ENCODE results near the gene VGLL4.
A peak's percentile ranks its signal among the peaks of the same experiment; 100 is the strongest.

VGLL4 gene

GRCh38 chr3:11651900-11652299 is 8.2 kb upstream of the VGLL4 start:
- DNase-seq = no peak

GRCh38 chr3:11651477-11651876 is 7.8 kb upstream of the VGLL4 start:
- DNase-seq = no peak

DNA sequence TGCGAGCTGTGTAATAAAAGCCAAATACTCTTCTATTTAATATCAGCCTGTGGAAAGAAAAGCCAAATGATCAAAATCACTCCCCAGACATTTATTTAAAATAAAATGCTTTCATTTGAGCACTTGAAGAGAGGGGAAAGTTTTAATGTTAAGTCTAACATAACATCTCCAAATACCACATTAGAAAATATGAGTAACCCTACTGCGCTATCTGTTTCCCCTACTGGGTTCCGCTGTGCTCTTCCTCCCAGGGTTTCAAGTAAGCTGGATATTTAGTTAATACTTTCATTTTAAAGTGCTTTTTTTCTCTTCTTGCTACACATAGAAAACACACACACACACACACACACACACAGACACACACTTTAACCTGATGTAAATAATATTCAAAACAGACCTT is 6.7 kb upstream of the VGLL4 start:
- DNase-seq = no peak

DNA sequence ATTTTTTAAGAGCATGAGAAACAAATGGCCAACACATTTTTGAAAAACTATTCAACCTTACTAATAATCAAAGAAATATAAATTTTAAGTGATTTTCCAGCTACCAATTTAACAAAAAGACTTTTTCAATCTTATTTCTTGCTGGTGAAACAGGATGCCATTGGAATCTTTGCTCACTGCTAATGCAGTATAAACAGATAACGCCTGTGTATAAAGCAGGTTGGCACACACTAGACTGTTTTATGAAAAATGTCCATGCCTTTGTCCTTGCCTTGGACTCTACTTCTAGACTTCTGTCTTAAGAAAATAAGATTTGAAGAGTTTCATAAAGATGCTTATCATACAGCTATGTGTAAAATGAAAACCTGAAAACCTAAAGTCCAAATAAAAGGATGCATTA is 5.0 kb upstream of the VGLL4 start:
- DNase-seq = no peak

DNA sequence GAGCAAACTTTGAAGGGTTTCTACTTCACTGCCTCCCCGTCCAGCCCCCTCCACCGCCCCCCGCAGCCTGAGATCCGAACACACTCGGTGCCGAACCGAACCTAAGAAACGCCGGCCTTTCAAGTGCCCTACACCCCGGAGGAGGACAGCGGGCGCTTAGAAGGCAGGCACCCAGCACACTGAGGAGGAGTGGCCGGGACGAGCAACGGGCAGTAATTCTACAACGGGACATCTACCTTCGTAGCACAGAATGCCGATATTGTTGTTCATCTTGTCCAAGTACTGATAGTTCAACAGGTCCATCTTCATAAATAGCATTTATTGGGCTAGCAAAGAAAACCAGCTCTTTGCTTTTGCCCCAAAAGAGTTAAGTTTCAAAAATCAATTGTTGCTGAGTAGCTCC is 513 bp downstream of the VGLL4 start:
- no peak for DNase-seq

DNA sequence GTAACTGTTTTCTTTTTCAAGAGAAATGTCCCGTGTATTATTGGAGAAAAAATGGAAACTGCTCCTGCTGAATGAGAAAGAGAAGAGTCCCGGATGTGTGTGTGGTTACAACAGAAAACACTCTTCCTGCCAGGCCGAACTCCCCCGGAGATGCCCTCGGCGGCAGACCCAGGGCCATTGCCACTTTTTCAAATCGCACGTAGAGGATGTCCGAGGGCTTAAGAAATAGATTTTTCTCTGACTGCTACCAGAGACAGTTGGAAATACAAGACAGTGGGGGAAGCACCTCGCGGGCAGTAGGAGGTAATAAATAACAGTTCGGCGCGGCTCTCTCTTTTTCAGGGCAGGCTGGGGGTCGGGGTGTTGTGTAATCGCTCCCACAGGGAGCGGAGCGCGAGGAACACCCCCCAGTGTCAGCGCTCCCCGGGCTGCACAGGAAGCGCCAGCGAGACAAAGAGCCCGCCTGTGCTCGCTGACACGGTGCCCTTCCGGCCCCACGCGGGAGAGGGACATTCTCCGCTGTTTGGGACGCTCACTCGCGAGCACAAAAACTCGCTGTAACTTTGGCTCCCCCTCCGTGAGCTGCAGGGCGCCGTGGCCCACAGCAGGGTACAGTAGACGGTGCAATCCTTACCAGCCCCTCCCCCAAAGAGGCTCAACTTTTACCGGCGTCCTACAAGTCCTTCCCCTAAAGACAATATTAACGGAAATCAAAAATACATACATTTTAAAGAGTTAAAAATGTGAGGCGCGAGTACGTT is 1.1 kb downstream of the VGLL4 start:
- DNase-seq = peak; percentile 64

DNA sequence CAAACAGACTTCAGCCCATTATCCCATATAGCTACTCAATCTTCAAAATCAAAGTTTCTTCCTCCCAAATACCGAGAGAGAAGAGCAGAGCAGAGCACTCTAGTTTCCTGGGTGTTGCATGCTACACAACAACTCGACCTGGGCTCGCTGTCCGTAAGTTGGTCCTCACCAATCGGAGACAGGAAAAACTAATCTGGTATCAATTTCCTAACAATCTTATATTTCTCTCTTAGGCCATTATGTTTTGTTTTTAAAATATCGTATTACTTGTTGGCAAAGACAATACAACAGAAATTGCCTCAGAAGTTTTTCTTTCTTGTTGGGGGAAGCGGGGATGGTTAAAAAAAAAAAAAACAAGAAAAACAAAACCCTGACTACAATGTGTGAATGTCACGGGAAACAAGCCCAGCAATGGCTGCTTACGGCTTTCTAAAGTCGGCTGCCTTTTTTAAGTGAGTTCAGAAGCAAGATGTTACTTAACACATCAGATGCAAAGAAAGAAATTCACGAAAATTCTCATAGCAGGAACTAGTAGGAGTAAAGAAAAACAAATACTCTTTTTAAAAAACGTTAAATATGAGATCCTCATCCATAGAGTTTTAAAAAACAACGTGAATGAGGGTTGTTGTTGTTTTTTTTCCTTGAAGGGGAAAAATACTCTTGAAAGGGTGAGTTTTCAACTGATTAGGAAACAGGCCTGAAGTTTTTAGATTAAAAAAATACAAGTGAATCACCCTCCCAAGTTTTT is 1.9 kb downstream of the VGLL4 start:
- DNase-seq = no peak

DNA sequence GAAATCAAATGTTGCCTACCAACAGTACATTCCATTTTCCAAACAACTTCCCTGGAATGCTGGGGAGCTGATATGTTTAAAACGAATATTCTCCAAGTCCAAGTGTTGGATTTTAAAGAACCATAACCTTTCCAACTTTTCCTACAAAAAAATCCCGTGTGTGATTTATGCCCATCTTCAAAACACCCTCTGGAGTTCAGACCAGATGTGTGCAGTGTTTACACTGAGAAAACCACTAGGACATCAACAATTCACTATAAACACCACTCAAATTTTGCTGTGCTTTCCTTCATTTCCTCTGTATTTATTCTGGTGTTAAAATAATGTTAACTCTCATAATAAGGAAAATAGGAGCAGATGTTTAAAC is 2.4 kb downstream of the VGLL4 start:
- DNase-seq = no peak

DNA sequence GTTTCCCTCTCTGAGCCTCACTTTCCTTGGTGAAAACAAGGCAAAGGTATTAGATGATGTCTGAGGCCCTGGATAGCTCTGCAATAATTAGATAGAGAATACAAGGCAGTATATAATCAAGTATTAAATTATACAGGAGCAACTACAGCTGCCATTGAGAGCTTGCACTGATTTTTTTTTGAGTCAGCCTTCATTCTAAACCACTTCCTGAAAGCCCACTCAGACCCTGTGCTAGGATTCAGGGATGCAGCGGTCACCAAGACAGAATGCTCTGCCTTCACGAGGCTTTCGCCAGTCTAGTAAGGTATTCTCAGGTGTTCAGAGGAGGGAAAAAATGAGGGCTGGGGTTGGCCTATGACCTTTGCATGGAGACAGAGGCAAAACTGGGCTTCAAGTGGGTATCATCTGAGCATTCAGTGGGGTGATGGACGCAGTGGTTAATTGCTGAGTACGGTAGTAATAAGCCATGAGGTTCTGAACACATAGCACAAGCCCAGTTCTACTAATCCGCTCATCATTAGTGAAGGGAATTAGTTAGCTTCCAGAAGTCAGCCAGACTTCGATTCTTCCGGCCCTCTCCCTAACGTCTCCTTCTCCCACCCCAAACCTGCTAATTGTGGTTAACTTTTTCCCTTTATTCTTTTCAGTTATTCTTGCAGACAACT is 3.6 kb downstream of the VGLL4 start:
- no peak for DNase-seq

DNA sequence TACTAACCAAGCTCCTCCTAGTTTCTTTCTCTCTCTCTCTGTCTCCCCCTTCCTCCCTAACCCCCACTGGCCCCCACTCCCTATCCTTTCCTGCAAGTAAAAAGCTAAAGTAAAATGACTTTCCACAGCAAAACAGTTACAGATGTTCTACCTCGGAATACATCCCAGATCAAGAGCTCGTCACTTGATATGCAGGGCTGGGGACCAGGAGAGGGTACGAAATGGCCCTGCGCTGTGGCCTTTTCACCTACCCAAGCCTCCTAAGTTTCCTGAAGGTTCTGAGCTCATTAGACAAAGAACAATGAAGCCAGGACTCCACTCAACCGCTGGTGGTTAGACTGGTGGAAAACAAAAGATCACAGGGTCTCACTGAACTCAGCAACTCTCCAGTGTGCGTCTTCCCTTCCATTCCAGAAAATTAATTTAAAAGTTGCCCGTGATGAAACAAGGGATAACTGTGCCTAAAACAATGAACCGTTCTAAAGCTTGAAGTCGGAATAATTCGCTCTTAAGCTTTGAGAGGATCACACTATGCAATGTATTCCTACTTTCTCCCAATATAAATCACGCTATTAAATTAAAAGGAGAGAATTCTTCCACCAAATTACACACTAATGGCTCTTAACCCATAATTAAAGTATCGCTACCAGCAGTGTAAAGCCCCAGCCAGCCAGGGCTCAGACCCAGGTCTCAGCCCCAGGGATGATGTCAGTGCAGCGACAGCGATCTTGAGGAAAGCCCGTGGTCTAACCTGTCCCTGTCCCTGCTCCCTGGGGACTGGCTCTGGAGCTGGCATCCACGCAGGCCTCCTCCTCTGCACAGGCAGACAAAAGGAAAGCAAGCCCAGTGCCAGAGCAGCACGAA is 5.0 kb downstream of the VGLL4 start:
- DNase-seq = no peak

DNA sequence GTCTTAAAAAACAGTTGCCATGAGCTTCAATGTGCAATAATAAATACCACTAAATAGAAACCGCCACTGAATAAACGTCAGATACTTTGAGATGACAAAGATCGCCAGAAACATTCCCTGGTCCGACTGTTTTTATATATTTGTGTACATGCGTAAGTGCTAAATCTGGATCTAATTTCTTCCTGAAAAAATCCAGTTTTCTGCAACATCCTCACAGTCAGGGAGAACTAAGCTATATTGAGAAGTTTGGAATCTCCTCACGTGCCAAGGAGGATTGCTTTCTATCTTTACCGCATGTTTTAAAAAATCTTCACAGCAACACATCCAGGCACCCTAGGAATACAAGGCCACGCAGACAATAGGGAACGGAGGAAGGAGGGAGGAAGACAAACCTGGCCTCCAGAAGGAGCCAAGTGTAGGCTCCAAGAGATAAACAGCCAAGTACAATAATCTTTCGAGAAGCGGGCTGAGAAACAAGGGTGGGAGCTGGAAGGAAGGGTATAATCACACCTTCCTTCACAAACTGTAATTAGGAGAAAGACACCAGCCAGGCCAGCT is 5.7 kb downstream of the VGLL4 start:
- no peak for DNase-seq

DNA sequence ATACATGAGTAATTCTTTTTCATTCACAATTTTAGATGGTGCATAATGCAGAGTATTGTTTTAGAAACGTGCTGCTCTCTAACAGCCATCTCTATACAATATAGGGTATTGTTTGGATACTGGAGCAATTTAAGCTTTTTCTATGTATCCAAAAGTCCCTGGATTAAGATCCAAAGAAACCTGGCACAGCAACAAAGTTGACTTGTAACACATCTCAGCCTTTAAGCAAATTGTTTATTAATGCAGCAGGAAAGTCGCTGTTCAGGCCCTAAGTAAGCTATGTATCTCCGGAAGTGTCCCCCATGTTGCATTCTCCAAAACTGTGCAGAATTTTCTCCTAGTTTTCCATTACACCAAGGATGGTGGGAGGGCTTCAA is 7.3 kb downstream of the VGLL4 start:
- DNase-seq = no peak

DNA sequence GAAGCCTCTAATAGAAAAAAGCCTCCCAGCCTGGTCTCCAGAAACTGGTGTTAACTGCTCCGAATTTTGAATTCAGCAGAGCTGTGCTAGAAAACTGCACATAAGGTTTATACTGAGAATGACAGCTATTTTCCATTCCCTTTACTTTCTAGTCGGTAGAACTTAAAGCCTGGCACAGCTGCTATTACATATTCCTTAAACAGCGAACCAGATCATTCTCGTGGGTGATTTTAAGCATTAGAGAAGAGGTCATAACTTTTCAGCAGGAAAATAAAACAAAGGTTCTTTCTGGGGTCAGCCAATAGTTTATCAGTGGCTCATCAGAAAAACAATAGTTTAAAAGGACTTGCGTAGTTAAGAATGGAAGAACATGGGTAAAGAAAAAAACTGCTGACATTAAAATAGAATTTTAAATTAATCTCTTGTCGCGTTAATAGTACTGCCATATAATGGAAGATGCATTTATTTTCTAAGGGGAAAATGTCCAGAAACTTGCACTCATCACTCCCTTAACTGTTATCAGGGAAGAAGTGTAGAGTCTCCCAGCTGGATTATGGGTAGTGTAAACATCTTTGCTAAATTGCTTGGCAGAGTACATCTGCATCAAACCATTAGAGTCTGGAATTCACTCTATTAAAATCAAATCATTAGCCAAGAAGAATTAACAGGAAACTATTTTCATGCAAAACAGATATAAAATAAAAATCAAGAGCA is 7.9 kb downstream of the VGLL4 start:
- no peak for DNase-seq

- no peak for DNase-seq
Measured at GRCh38 chr3:11634974-11635612, 8.6 kb downstream of the VGLL4 start.

DNA sequence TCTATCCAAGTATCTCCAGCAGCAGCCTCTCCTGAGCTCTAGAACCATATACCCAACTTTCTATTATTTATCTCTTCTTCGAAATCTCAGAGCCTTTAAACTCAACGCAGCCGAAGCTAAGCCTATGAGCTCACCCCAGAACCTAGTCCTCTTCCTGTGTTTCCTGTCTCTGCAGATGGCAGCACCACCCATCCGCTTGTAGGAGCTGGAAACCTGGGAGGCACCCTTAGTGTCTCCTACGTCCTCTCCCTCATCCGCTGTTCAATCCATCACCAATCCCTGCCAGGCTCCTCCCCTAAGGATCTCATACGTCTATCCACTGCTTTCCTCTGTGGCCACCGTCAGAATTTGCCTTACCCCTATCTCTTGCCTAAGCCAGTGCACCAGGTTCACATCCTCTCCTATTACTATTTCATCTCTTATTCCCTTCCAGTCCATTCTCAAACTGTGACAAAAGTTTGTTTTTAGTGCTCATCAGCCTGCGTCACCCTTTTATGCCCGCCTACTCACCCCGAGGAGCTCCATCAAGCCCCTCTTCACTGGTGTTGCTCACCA is 9.6 kb downstream of the VGLL4 start:
- DNase-seq = no peak

DNA sequence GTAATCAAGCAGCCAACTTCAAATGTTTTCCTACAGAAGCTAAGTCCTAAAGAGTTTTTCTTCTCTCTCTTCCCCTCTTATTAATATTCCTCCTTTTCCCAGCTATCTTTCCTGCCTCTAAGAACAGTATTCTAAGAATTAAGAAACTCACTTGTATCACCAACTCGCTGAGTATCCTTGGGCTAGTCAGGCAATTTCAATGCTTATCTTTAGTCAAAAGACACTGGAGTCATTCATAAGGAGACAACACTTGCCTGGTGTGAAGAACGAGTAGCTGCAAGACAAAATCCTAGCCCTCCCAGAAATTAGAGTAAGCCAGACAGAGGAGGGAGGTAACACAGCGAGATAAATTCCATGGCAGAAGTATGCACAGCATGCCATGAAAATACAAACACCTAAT is 10.7 kb downstream of the VGLL4 start:
- no peak for DNase-seq

GRCh38 chr3:11632564-11632963 is 11.2 kb downstream of the VGLL4 start:
- no peak for DNase-seq

DNA sequence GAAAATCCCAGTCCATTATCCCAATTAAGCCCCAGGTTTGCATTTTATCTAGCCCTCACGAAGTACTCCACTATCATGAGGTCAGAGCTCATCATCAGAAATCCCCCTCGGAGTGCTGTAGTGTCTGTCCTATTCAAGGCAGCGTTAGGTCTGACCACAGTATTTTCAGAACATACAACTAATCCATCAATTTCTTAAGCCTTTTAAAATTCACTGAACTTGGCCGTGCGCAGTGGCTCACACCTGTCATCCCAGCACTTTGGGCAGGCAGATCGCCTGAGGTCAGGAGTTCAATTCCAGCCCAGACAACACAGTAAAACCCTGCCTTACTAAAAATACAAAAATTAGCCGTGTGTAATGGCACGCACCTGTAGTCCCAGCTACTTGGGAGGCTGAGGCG is 11.9 kb downstream of the VGLL4 start:
- DNase-seq = no peak

- DNase-seq = no peak
Measured at GRCh38 chr3:11629716-11630115, 14.0 kb downstream of the VGLL4 start.

DNA sequence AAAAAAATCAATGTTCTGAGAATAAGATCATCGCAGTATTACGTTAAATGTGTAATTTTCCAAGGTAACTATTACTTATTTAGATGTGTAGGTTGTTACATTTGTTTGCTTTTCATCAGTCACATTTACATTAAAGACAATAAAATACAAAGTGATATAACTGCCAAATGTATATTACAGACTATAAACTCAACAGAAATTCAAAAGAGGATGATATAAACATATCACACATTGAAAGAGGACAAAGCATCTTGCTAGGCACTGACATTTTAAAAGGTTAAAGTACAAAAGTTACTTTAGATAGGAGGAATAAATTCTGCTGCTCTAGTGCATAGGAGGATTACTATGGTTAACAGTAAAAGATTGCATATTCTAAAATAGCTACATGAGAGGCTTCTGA is 16.1 kb downstream of the VGLL4 start:
- no peak for DNase-seq

DNA sequence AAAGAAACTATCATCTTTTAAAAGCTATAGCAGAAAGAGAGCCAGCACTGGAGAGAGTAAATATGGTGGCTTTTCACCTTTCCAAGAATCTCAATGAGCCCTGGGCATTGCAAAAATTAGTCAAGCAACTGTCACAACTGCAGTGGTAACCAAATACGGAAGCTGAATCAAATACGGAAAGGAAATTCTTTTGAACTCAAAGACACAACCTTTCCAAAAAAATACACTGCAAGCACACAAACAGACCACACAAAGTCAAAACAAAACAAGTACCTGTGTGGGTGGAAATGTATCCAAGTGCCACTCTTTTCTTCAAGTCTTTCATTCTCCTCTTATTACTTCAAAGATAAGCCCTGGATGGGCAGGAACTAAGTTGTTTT is 17.6 kb downstream of the VGLL4 start:
- no peak for DNase-seq
